GM19438 (cell line): Measurements from ENCODE around the gene TRAF7.

Experiments
- ATAC-seq: cut with Tn5 transposase; IDR thresholded peaks from one replicate; pipeline ENCODE4 v1.9.1; 2021; ENCODE audit warnings: low read depth; ENCODE audit not compliant: unreplicated experiment

Gene TRAF7

GRCh38 chr16:2180962-2181923, 25.7 kb downstream of the TRAF7 start:
- ATAC-seq = no peak

GRCh38 chr16:2181952-2182351, 26.4 kb downstream of the TRAF7 start:
- ATAC-seq = no peak

DNA sequence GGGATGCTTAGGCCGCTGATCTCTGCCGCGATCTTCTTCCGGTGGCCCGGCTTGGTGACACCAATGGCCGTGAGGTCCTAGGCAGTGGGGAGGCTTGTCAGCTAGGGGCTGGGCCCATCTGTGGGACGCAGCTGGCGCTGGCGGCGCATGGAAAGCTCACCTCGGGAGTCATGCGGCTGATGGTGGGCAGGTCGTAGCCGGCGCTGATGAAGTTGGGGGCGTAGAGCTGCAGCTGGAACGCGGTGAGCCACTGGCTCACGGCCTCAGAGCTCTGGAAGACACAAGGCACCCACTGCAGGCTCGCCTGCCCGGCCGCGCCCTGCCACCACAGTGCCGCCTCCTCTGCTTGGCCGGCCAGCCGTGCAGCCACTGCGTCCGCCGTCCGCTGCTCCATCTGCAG, 28.1 kb downstream of the TRAF7 start:
- ATAC-seq = no peak

GRCh38 chr16:2184346-2184745, 28.8 kb downstream of the TRAF7 start:
- ATAC-seq = no peak

DNA sequence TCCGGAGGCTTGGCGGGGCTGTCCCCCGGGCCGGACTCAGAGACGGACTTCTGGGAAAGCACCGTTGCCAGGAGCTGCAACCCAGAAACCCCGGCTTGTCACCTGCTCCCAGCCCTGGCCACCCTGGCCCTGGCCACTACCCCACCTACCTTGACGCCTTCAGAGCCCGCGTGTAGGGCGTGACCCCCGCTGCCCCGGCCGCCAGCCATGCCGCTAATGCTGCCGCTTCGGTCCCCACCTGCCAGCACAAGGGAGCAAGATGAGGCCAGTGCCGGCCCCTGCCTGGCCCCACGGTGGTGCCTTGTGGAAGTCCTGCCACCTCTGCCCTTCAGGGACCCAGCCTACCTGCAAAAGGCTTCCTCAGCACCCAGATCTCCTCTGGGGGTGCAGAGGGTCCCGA, 29.4 kb downstream of the TRAF7 start:
- ATAC-seq = no peak

- no peak for ATAC-seq
Observed at GRCh38 chr16:2186064-2186463, 30.5 kb downstream of the TRAF7 start.

- no peak for ATAC-seq
Observed at GRCh38 chr16:2186505-2186904, 30.9 kb downstream of the TRAF7 start.

GRCh38 chr16:2187212-2187611, 31.6 kb downstream of the TRAF7 start:
- ATAC-seq = no peak

DNA sequence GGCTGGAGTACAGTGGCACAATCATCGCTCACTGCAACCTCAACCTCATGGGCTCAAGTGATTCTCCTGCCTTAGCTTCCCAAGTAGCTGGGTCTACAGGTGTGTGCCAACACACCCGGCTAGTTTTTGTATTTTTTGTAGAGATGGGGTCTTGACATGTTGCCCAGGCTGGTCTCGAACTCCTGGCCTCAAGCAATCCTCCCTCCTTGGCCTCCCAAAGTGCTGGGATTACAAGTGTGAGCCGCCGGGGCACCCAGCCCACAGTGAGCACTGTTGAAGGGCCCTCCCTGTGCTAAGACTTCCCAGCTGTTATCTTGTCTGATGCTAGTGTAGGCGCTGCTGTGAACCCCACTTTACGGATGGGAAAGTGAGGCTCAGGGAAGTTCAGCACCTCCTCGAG, 32.8 kb downstream of the TRAF7 start:
- no peak for ATAC-seq

DNA sequence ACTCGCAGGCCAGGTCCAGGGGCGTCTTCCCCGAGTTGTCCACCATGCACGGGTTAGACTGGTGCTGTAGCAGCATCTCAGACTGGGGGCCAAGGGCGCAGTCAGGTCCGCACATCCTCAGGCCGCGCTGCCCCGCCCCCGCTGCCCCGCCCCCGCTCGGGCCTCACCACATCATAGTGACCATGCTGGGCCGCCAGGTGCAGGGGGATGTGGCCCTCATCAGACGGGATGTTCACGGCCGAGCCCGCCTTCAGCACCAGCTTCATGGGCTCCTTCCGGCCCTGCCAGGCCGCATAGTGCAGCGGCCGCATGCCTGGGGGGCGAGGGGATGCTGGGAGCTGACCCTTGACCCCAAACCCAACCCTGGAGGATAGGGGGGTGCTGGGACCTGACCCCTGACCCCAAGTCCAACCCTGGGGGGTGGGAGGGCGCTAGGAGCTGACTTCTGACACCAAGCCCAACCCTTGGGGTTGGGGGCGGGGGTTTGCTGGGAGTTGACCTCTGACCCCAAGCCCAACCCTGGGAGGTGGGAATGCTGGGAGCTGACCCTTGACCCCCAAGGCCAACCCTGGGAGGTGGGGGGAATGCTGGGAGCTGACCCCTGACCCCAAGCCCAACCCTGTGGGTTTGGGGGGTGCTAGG, 33.8 kb downstream of the TRAF7 start:
- ATAC-seq = no peak

- ATAC-seq = no peak
Observed at GRCh38 chr16:2190002-2190658, 34.5 kb downstream of the TRAF7 start.

- no peak for ATAC-seq
Observed at GRCh38 chr16:2190659-2191445, 35.3 kb downstream of the TRAF7 start.

DNA sequence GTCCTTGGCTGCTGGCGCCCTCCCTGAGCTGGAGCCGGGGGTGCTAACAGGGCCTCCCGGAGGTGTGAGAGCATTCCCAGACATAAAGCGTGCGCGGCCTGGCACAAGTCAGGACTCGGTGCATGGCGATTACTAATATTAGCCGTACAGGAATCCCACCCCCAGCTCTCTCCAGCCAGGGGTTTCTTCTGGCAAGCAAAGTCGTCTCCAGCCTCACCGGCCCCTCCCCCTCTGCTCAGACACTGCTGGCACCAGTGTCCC, 35.8 kb downstream of the TRAF7 start:
- ATAC-seq = no peak

- no peak for ATAC-seq
Observed at GRCh38 chr16:2194166-2194834, 38.7 kb downstream of the TRAF7 start.

- ATAC-seq = no peak
Observed at GRCh38 chr16:2194852-2195321, 39.3 kb downstream of the TRAF7 start.

DNA sequence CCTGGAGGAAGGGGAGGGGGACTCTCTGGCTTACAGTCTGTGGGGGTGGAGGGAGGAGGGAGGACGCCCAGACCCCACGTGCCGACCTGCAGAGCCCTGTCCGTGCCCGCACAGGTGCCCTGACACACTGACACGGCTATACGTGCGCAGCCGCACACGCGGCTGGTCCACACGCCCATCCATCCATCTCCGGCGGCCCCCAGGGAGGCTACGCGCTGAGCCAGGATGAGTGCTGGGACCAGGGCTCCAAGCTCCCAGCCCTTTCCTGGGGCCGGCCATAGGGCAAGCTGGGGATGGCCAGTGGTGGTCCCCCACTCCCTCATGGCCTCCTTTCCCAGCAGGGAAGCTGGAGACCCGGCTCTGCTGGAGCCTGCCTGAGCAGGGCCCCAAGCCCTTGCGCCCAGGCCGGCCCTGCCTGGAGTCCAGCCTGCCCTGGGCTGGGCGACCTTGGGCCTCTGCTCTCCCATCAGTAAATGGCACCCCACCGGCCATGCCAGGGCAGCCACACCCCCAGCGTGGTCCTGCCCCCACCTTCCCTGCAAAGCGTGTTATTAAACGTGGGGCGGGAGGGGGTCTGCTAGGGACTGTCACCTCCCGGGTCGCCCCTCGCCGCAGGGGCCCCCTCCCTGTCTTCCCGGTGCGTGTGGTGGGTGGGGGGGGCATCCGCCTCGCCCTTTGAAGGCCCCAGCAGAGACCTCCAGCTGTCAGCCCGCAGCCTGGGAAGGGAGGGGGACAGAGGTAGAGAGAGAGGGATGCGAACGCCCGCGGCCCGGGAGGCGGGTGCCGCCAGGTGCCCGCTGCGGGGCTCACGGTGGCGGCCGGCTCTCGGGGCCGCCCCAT, 40.0 kb downstream of the TRAF7 start:
- ATAC-seq = no peak

- no peak for ATAC-seq
Observed at GRCh38 chr16:2196162-2196980, 40.8 kb downstream of the TRAF7 start, which contains the start of gene CASKIN1. Gene CASKIN1, minus strand, starts transcription at chr16:2196605. Its CDS starts 173 bp downstream, at chr16:2196432.

DNA sequence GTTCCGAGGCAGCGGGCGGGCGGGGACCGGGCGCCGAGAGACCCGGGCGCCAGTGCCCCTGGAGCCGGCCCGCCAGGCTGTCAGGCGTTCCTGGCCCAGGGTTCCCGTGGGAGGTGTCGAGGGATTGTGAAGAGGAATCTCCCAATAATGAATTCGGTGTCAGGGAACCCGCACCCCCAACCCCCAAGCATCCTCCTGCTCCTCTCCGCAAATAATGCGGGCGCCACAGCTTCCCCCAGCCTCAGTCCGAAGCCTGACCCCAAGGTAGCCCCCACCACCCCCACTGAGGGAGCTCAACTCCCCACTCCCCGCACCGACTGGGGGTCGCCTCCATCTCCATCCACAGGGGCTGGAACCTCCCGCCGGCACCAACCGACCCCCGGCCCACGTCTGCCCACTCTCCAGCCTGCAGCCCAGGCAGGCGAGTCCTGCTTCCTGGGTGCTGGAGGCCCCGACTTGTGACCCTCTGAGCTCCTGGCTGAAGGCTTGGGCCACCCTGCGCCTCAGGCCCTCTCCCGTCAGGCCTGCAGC, 41.5 kb downstream of the TRAF7 start:
- no peak for ATAC-seq
